ENCODE results near the gene FBP1.

Gene FBP1

DNA sequence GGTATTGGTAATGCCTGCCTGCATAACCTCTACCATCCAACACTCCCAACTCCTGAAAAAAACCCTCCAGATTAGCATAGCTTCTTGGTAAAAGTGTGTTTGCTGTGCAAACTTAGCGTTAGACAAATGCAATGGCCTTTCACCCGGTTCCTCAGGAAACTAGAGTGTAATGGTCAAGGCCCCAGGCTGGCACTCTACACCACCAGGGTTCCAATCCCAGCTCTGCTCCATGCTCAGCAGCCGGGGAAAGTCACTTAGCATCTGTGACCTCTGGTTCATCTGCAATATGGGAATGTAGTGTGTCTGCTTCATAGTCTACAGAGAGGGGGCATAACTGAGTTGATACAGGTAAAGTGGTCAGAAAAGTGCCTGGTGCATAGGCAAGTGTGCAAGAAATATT lies 9.0 kb downstream of the FBP1 start:
- H2BK120ac ChIP-seq (ENCODE audit: low read depth, low read length), result no peak overlapping the region
- H3K36me3 ChIP-seq (replicated peaks in 1 of 2; ENCODE audit: control insufficient read depth in 2 of 2, insufficient read depth in 2 of 2, low read length in 2 of 2), result no peaks in the 10 kb centered on the region
- no peak overlapping the region for H3K9ac ChIP-seq (ENCODE audit: low read depth, low read length, poor library complexity)
- no peak for DNase-seq (ENCODE audit: low spot score)
- H3K9me3 ChIP-seq (replicated peaks in 1 of 2; ENCODE audit: control insufficient read depth in 2 of 2, insufficient read depth in 1 of 2, low read depth in 1 of 2, low read length in 2 of 2), result no peaks in the 10 kb centered on the region
- H4K91ac ChIP-seq (ENCODE audit: low read depth, low read length, poor library complexity), result no peak overlapping the region
- no peak overlapping the region for H4K8ac ChIP-seq (ENCODE audit: low read depth, low read length)
- H3K18ac ChIP-seq (ENCODE audit: low read length), result no peak overlapping the region
- no peak overlapping the region for H3K27ac ChIP-seq (replicated peaks; ENCODE audit: low read length)
- H2BK15ac ChIP-seq (ENCODE audit: low read length), result no peak overlapping the region
- H2AK5ac ChIP-seq (ENCODE audit: low read depth, low read length), result no peak overlapping the region
- no peak overlapping the region for H3K4ac ChIP-seq (ENCODE audit: low read length)
- WGBS, 2 donors (ENCODE audit: extremely low coverage in 2 of 2, insufficient read length in 2 of 2, insufficient replicate concordance in 1 of 2), result no CpG with 5 or more reads among the region's 3 CpGs
- H2AFZ ChIP-seq (ENCODE audit: low read length), result no peak overlapping the region
- H3K79me1 ChIP-seq (ENCODE audit: low read depth, low read length), result no peaks in the 10 kb centered on the region
- H2BK5ac ChIP-seq (ENCODE audit: low read length), result no peak overlapping the region
- no peak overlapping the region for H2BK12ac ChIP-seq (ENCODE audit: low read length)
- no peak overlapping the region for H3K4me2 ChIP-seq (ENCODE audit: insufficient read depth, low read length, poor library complexity, severe bottlenecking)
- peaks cover 0 to 50% (median 0%) of the 10 kb centered on the region in 3 experiments for H3K27me3 ChIP-seq (ENCODE audit: control insufficient read depth in 3 of 3, insufficient read depth in 3 of 3, low read depth in 1 of 3, low read length in 3 of 3)
- no peak overlapping the region for H3K4me3 ChIP-seq (ENCODE audit: low read length in 2 of 2)
- peaks cover 0 to 4% of the 10 kb centered on the region in 2 donors for H3K4me1 ChIP-seq (ENCODE audit: control insufficient read depth in 2 of 2, insufficient read depth in 1 of 2, low read depth in 1 of 2, low read length in 2 of 2)
- H3K14ac ChIP-seq (ENCODE audit: low read length), result no peak overlapping the region
- no peak overlapping the region for H3K23ac ChIP-seq (ENCODE audit: low read depth, low read length, poor library complexity)

DNA sequence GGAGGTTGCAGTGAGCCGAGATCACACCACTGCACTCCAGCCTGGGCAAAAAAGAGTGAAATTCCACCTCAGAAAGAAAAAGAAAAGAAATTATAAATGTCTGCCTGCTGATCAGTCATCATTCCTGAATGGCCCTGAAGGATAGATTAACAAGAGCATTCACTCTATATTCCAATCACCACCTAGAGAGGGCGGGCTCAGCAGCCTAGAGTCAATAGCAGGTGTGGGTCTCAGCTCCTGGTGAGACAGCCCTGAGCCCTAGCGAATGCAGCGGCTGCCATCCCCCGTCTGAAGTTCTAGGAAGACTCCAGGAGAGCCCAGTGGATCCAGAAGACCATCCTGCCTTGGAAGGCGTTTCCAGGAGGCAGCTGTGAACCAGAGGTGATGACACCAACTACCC lies 12.0 kb downstream of the FBP1 start:
- Histone ChIP-seq H3K4me1 (ENCODE audit: control insufficient read depth in 2 of 2, insufficient read depth in 1 of 2, low read depth in 1 of 2, low read length in 2 of 2) (peaks cover 0 to 4% of the 10 kb centered on the region in 2 donors), H3K27ac (replicated peaks; ENCODE audit: low read length) (no peak overlapping the region), H2BK120ac (ENCODE audit: low read depth, low read length) (no peak overlapping the region), H3K4me3 (ENCODE audit: low read length in 2 of 2) (no peak overlapping the region), H2BK5ac (ENCODE audit: low read length) (no peak overlapping the region), H3K79me1 (ENCODE audit: low read depth, low read length) (no peaks in the 10 kb centered on the region), H3K27me3 (ENCODE audit: control insufficient read depth in 3 of 3, insufficient read depth in 3 of 3, low read depth in 1 of 3, low read length in 3 of 3) (peaks cover 0 to 36% (median 0%) of the 10 kb centered on the region in 3 experiments), H3K4ac (ENCODE audit: low read length) (no peak overlapping the region), H3K9ac (ENCODE audit: low read depth, low read length, poor library complexity) (no peak overlapping the region), H4K8ac (ENCODE audit: low read depth, low read length) (no peak overlapping the region), H3K23ac (ENCODE audit: low read depth, low read length, poor library complexity) (no peak overlapping the region), H3K36me3 (replicated peaks in 1 of 2; ENCODE audit: control insufficient read depth in 2 of 2, insufficient read depth in 2 of 2, low read length in 2 of 2) (no peaks in the 10 kb centered on the region), H3K18ac (ENCODE audit: low read length) (peak overlapping the region; percentile 11), H3K4me2 (ENCODE audit: insufficient read depth, low read length, poor library complexity, severe bottlenecking) (no peak overlapping the region), H3K9me3 (replicated peaks in 1 of 2; ENCODE audit: control insufficient read depth in 2 of 2, insufficient read depth in 1 of 2, low read depth in 1 of 2, low read length in 2 of 2) (no peaks in the 10 kb centered on the region), H2AK5ac (ENCODE audit: low read depth, low read length) (no peak overlapping the region), H2AFZ (ENCODE audit: low read length) (no peak overlapping the region), H2BK15ac (ENCODE audit: low read length) (peak overlapping the region; percentile 37), H3K14ac (ENCODE audit: low read length) (no peak overlapping the region), H2BK12ac (ENCODE audit: low read length) (no peak overlapping the region), H4K91ac (ENCODE audit: low read depth, low read length, poor library complexity) (no peak overlapping the region)
- no CpG with 5 or more reads among the region's 6 CpGs for WGBS, 2 donors (ENCODE audit: extremely low coverage in 2 of 2, insufficient read length in 2 of 2, insufficient replicate concordance in 1 of 2)
- DNase-seq (ENCODE audit: low spot score), result no peak

DNA sequence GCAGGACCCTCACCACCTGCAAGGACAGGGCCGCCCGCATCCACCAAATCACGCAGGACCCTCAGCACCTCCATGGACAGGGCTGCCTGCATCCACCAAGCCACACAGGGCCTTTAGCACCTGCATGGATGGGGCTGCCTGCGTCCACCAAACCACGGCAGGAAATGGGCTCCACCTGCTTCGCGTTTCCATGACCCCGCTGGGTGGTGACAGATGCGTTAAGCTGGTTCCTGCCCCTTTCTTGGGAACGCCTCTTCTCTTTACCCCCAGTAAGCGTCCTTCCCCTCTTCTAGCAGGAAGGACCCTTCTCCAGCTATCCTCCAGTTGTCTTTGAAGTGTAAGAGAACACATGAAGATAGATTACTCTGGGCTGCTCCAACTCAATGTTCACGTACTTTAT lies 13.5 kb downstream of the FBP1 start:
- Histone ChIP-seq H3K23ac (ENCODE audit: low read depth, low read length, poor library complexity) (peak overlapping the region; percentile 46), H2AK5ac (ENCODE audit: low read depth, low read length) (no peak overlapping the region), H3K4me2 (ENCODE audit: insufficient read depth, low read length, poor library complexity, severe bottlenecking) (no peak overlapping the region), H4K8ac (ENCODE audit: low read depth, low read length) (no peak overlapping the region), H3K9me3 (replicated peaks in 1 of 2; ENCODE audit: control insufficient read depth in 2 of 2, insufficient read depth in 1 of 2, low read depth in 1 of 2, low read length in 2 of 2) (no peaks in the 10 kb centered on the region), H3K27ac (replicated peaks; ENCODE audit: low read length) (no peak overlapping the region), H3K36me3 (replicated peaks in 1 of 2; ENCODE audit: control insufficient read depth in 2 of 2, insufficient read depth in 2 of 2, low read length in 2 of 2) (no peaks in the 10 kb centered on the region), H2BK120ac (ENCODE audit: low read depth, low read length) (no peak overlapping the region), H2BK15ac (ENCODE audit: low read length) (no peak overlapping the region), H3K27me3 (ENCODE audit: control insufficient read depth in 3 of 3, insufficient read depth in 3 of 3, low read depth in 1 of 3, low read length in 3 of 3) (peaks cover 0 to 26% (median 0%) of the 10 kb centered on the region in 3 experiments), H2BK5ac (ENCODE audit: low read length) (no peak overlapping the region), H3K9ac (ENCODE audit: low read depth, low read length, poor library complexity) (no peak overlapping the region), H3K4ac (ENCODE audit: low read length) (no peak overlapping the region), H3K4me3 (ENCODE audit: low read length in 2 of 2) (no peak overlapping the region), H2AFZ (ENCODE audit: low read length) (no peak overlapping the region), H4K91ac (ENCODE audit: low read depth, low read length, poor library complexity) (no peak overlapping the region), H3K79me1 (ENCODE audit: low read depth, low read length) (no peaks in the 10 kb centered on the region), H3K18ac (ENCODE audit: low read length) (no peak overlapping the region), H3K4me1 (ENCODE audit: control insufficient read depth in 2 of 2, insufficient read depth in 1 of 2, low read depth in 1 of 2, low read length in 2 of 2) (peaks cover 0 to 1% of the 10 kb centered on the region in 2 donors), H2BK12ac (ENCODE audit: low read length) (peak overlapping the region; percentile 63), H3K14ac (ENCODE audit: low read length) (no peak overlapping the region)
- no CpG with 5 or more reads among the region's 12 CpGs for WGBS, 2 donors (ENCODE audit: extremely low coverage in 2 of 2, insufficient read length in 2 of 2, insufficient replicate concordance in 1 of 2)
- no peak for DNase-seq (ENCODE audit: low spot score)

DNA sequence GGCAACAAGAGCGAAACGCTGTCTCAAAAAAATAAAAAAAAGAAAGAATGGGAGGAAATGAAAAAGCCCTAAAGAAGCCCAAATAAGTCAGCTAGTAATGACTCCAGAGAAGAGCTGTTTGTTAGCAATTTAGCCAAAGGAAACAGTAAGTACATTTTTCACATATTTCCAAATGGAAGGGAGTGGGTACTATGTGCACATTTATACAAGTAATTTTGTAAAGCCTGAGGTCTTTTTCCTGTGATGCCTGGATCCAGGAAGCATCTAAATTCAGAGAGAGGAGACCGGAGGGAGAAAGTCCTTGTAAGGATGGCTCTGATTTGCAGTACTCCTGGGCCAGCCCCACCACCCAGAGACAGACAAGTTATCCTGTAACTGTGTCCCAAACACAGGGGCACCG lies 14.7 kb downstream of the FBP1 start:
- H3K36me3 ChIP-seq (replicated peaks in 1 of 2; ENCODE audit: control insufficient read depth in 2 of 2, insufficient read depth in 2 of 2, low read length in 2 of 2), result no peaks in the 10 kb centered on the region
- H3K9ac ChIP-seq (ENCODE audit: low read depth, low read length, poor library complexity), result no peak overlapping the region
- H3K79me1 ChIP-seq (ENCODE audit: low read depth, low read length), result no peaks in the 10 kb centered on the region
- H3K4me1 ChIP-seq (ENCODE audit: control insufficient read depth in 2 of 2, insufficient read depth in 1 of 2, low read depth in 1 of 2, low read length in 2 of 2), result peaks cover 0 to 1% of the 10 kb centered on the region in 2 donors
- no peak overlapping the region for H3K4me3 ChIP-seq (ENCODE audit: low read length in 2 of 2)
- no peak overlapping the region for H4K91ac ChIP-seq (ENCODE audit: low read depth, low read length, poor library complexity)
- H3K27ac ChIP-seq (replicated peaks; ENCODE audit: low read length), result no peak overlapping the region
- no peak overlapping the region for H3K4me2 ChIP-seq (ENCODE audit: insufficient read depth, low read length, poor library complexity, severe bottlenecking)
- H3K27me3 ChIP-seq (ENCODE audit: control insufficient read depth in 3 of 3, insufficient read depth in 3 of 3, low read depth in 1 of 3, low read length in 3 of 3), result peaks cover 0 to 14% (median 0%) of the 10 kb centered on the region in 3 experiments
- no peak overlapping the region for H2AFZ ChIP-seq (ENCODE audit: low read length)
- no peak overlapping the region for H2BK5ac ChIP-seq (ENCODE audit: low read length)
- H3K9me3 ChIP-seq (replicated peaks in 1 of 2; ENCODE audit: control insufficient read depth in 2 of 2, insufficient read depth in 1 of 2, low read depth in 1 of 2, low read length in 2 of 2), result no peaks in the 10 kb centered on the region
- H3K23ac ChIP-seq (ENCODE audit: low read depth, low read length, poor library complexity), result no peak overlapping the region
- H3K14ac ChIP-seq (ENCODE audit: low read length), result no peak overlapping the region
- H3K4ac ChIP-seq (ENCODE audit: low read length), result no peak overlapping the region
- H2BK15ac ChIP-seq (ENCODE audit: low read length), result no peak overlapping the region
- no peak overlapping the region for H2BK120ac ChIP-seq (ENCODE audit: low read depth, low read length)
- H3K18ac ChIP-seq (ENCODE audit: low read length), result no peak overlapping the region
- no peak overlapping the region for H2BK12ac ChIP-seq (ENCODE audit: low read length)
- no peak for DNase-seq (ENCODE audit: low spot score)
- no CpG with 5 or more reads among the region's 4 CpGs for WGBS, 2 donors (ENCODE audit: extremely low coverage in 2 of 2, insufficient read length in 2 of 2, insufficient replicate concordance in 1 of 2)
- H4K8ac ChIP-seq (ENCODE audit: low read depth, low read length), result no peak overlapping the region
- H2AK5ac ChIP-seq (ENCODE audit: low read depth, low read length), result no peak overlapping the region
